GM21576 (cell line): ENCODE results near the gene BMP5.
A peak's percentile ranks its signal among the peaks of the same experiment; 100 is the strongest.
"Not testable (repeated sequence)": the region's sequence is repeated elsewhere in the genome, so short reads cannot be mapped to it uniquely, and the experiment has no call there.

ENCODE experiments used
- ATAC-seq: cut with Tn5 transposase; IDR thresholded peaks from one replicate; pipeline ENCODE4 v1.9.1; 2021; ENCODE audit warnings: mild to moderate bottlenecking, moderate library complexity; ENCODE audit not compliant: unreplicated experiment

BMP5 gene

GRCh38 chr6:55875400-55875799 is at the start of gene BMP5:
Gene BMP5, minus strand, starts transcription at chr6:55875590. Its CDS starts 725 bp downstream, at chr6:55874865.
- ATAC-seq, result no peak

GRCh38 chr6:55922406-55922805 is 47.0 kb upstream of the BMP5 start:
- no peak for ATAC-seq

DNA sequence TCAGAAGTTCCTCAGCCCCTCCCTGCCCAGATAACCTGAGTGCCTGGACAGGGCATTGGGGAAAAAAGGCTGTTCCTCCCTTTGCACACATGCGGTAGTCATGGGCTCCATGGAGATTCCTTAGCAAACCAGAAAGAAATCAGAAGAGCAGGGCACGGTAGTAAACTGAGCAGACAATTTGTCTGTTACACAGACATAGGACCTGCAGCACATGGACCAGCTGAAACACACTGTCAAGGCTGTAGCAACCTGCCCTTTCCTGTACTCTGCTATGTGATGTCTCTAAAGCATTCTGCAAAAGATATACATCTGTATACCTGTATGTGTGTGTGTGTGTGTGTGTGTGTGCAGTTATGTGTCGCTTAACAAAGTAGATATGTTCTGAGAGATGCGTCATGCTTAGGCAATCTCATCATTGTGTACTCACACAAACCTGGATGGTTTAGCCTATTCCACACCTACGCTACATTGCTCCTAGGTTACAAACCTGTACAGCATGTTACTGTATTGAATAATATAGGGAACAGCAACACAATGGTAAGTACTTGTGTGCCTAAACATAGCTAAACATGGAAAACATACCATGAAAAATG is 44.4 kb upstream of the BMP5 start:
- no peak for ATAC-seq

DNA sequence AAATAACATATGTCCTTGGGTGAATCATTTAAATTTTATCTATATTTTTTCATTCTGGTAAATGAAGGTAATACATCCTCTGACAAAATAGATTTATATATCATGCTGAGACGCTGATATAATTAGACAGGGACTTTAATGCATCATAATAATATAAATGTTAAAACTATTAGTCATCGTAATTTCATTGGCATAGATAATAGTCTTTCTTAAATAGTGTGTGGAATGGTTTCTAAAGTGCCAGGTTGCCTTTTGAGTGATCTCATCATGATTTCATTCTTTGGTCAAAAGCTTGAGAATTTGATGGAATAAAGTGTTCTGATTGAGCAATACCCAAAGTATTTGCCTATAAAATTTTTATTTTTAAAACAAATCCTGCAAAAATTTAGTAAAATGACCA is 43.2 kb upstream of the BMP5 start:
- no peak for ATAC-seq

GRCh38 chr6:55917751-55918415 is 42.5 kb upstream of the BMP5 start:
- ATAC-seq, result no peak

- ATAC-seq, result no peak
These were observed 40.8 kb upstream of the BMP5 start for GRCh38 chr6:55916188-55916587.

GRCh38 chr6:55913228-55914195 is 38.1 kb upstream of the BMP5 start:
- ATAC-seq, result peak; percentile 58

DNA sequence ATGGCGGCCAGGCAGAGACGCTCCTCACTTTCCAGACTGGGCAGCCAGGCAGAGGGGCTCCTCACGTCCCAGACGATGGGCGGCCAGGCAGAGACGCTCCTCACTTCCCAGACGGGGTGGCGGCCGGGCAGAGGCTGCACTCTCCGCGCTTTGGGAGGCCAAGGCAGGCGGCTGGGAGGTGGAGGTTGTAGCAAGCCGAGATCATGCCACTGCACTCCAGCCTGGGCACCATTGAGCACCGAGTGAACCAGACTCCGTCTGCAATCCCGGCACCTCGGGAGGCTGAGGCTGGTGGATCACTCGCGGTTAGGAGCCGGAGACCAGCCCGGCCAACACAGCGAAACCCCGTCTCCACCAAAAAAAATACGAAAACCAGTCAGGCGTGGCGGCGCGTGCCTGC is 35.1 kb upstream of the BMP5 start:
- not testable (repeated sequence) for ATAC-seq

- ATAC-seq, result not testable (repeated sequence)
These were observed 34.5 kb upstream of the BMP5 start for GRCh38 chr6:55909911-55910310.

DNA sequence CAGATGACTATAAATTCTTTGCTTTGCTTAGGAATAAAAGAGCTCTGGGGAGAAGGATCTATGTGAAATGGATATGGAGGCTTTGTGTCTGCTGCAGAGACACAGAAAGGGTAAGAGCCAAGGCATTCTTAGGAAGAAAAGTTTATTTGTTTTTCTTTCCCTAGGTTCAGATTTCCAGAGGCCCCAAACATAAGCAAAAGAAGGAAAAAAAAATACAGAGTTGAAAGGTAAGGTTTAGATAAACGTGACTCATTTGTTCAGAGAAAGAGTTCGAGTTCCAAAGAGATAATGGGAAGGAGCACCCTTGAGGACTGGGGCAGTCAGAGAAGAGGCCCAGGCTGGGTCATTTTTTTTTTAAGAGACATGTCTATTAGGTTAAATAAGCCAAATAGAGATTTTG is 27.4 kb upstream of the BMP5 start:
- no peak for ATAC-seq

DNA sequence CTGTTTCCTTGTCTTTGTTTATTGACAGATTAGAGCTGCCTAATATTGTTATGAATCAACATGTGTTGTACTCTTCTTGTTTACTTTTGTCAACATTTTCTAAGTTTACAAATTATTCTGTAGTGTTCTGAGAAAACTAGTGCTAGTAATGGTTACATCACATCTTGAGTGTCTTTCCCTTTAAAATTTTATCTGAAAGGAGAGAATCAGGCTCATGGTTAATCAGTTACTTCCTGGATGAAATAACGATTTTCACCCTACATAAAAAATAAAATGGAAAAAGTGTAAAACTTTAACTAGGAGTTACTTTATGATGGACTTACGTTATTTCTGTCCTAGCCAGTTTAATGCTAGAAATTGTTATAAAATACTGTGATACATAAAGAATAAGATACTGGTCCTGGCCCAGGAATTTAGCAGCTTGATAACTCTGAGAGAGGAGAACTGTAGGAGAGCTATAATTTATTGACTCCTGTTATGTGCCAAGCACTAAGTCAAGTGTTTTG is 26.4 kb upstream of the BMP5 start:
- ATAC-seq, result no peak

DNA sequence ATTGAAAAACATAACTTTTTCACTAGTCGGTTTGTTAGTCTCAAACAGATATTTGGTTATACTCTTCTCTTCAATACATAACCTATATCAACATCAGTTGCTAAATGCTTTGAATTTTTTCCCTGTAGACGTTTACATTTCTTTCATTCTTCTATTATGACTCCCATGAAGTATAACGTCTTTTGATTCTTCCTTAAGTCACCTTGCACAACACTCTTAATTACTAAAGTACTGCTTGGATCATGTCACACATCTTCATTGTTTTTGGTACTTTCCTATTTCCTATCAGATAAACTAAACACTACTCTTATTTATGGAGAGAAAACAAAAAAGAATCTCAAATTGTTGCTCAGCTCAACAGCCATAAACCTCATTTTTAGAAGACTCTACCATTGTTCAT is 23.0 kb upstream of the BMP5 start:
- ATAC-seq, result no peak

DNA sequence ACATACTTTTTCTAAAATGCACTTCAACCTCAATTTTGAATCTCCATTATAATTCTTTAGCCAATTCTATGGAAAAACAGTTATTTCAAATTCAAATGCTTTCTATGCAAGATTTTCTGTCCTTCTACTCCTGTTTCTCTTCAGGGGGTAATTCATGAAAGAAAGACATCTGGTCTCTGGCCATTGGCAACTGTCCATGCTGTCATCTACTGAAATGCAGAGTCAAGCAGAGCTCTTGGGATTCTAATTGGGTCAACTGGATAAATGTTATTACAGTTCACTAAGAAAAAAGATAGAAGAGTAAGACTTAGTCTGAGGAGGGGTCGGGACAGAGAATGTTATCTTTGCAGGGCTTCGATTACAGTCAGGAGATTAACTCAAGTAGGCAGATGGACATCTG is 22.0 kb upstream of the BMP5 start:
- no peak for ATAC-seq

GRCh38 chr6:55895972-55896730 is 20.8 kb upstream of the BMP5 start:
- ATAC-seq, result no peak

DNA sequence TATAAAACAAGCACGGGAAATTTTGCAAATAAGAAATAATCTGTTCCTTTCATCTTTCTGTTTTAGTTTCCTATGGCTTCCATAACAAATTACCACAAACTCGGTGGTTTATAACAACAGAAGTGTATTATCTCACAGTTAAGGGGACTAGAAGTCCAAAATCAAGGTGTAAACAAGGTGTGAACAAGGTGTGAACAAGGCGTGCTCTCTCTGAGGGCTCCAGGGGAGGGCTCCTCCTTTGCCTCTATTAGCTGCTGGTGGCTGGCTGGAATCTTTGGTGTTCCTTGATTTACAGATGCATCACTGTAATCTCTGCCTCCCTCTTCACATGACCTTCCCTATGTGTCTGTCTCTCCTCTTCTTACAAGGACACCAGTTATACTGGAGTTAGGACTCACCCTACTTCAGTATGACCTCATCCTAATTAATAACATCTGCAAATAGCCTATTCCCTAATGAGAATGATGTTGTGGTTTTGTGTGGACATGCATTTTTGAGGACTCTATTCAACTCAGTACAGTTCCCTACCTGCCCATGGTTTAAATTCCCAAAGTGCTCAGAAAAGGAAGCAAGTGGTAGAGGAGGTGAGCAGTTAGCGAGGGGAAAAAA is 17.5 kb upstream of the BMP5 start:
- ATAC-seq, result no peak

- ATAC-seq, result no peak
These were observed 13.5 kb upstream of the BMP5 start for GRCh38 chr6:55888917-55889316.

DNA sequence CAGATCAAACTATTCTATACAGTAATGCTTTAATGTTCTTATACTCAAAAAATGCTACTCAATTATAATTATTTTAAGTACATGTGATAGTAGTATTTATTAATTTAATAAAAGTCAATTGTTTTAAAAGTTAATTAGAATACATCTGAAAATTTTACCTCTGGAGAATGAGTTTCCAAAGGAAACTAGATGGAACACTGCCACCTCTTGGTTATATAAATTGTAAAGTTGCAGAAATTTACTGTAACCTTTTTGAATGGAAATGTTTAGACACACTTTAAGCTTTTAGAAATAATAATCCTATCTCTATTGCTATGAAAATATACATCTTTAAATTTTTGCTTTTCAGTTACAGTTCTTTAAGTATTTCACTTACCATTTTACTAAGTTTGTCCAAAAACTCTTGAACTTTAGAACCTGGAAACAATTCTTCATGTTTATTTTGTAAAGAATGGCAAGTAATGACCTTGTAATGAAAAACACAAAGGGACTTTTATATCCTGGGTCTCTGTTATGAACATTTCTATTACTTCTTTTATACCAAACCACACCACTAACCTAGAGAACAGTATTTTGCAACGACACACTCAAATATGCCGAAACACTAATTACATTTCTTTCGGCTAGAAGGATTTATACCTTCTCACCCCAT is 10.9 kb upstream of the BMP5 start:
- no peak for ATAC-seq

- ATAC-seq, result no peak
These were observed 7.6 kb upstream of the BMP5 start for GRCh38 chr6:55882718-55883569.

DNA sequence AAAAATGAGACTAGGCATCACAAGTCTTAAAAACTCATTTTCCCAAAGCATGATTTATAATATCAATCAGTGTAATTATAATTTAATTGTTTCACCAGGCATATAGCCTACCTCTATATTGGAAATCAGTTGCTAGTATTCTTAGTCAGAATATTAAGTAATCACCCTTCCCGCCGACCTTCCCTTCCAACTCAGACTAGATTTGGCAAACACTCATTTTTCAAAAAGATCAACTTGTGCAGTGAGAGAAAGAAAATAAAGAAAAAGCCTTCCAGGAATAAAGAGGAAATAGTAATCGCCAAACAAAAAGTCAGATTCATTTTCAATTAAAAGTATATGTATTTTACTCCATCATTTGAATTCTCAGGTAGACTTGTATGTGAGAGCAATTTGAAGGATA is 1.9 kb upstream of the BMP5 start:
- ATAC-seq, result no peak
